Measurements from ENCODE around the gene DDRGK1.

GRCh38 chr20:3223994-3224680, 19.7 kb upstream of the DDRGK1 start:
- TF ChIP-seq CTCF (IDR thresholded peaks at IDR 0.05; ENCODE audit: poor library complexity) (no peak), EZH2 (IDR thresholded peaks at IDR 0.05; ENCODE audit: borderline replicate concordance) (no peak), EZH2phosphoT487 (IDR thresholded peaks at IDR 0.05; ENCODE audit: low read depth, severe bottlenecking, unreplicated experiment) (no peak)
